ENCODE measurements around the gene PRMT1.

DNA sequence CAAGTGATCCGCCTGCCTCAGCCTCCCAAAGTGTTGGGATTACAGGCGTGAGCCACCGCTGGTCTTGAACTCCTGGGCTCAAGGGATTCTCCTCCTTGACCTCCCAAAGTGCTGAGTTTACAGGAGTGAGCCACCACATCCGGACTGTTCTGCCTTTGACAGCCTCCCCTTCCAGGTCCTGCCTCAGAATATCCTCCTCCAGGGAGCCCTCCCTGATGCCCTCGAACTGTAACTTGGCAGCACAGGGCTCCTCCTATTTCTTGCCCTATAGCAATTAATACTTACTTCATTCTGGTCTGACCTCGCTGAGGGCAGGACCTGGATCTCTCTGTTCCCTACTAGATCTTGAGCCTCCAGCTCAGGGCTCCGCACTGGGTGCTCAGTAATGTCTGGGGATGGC is 19.8 kb downstream of the PRMT1 start:
- TF ChIP-seq, protein P1, sequence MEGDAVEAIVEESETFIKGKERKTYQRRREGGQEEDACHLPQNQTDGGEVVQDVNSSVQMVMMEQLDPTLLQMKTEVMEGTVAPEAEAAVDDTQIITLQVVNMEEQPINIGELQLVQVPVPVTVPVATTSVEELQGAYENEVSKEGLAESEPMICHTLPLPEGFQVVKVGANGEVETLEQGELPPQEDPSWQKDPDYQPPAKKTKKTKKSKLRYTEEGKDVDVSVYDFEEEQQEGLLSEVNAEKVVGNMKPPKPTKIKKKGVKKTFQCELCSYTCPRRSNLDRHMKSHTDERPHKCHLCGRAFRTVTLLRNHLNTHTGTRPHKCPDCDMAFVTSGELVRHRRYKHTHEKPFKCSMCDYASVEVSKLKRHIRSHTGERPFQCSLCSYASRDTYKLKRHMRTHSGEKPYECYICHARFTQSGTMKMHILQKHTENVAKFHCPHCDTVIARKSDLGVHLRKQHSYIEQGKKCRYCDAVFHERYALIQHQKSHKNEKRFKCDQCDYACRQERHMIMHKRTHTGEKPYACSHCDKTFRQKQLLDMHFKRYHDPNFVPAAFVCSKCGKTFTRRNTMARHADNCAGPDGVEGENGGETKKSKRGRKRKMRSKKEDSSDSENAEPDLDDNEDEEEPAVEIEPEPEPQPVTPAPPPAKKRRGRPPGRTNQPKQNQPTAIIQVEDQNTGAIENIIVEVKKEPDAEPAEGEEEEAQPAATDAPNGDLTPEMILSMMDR (IDR thresholded peaks at IDR 0.05): no peak
- TF ChIP-seq POLR2A (IDR thresholded peaks at IDR 0.05) (no peak), EP300 (IDR thresholded peaks at IDR 0.05) (no peak)

Measured in upper lobe of left lung (tissue), 4 donors.